Neural progenitor cell (in vitro differentiated cells): ENCODE data around the gene OSGEPL1. TPM values are rescaled to one million over a fixed set of nuclear protein-coding genes. Genes with fewer than 3 reads are reported as not detected.

ENCODE experiments used
- DNase-seq: peaks from one replicate; pipeline ENCODE4 v3.0.0-alpha.2; 2016; ENCODE audit warnings: low spot score
- H2AFZ ChIP-seq: fragments of 200-600 bp; sonication (generic); replicated peaks from 2 replicates; pipeline ENCODE4 v1.6.1; 2016; ENCODE audit warnings: antibody characterized with exemption
- H3F3A ChIP-seq: fragments of 200-600 bp; sonication (generic); 2 replicates; pipeline ENCODE4 v1.6.1; 2016; ENCODE audit warnings: antibody characterized with exemption, low read depth
- H3K27ac ChIP-seq: fragments of 200-600 bp; sonication (generic); 2 replicates; pipeline ENCODE4 v1.5.1; 2016; ENCODE audit warnings: mild to moderate bottlenecking
- H3K27me3 ChIP-seq: fragments of 200-600 bp; sonication (generic); 2 replicates; pipeline ENCODE4 v1.6.1; 2016; ENCODE audit warnings: mild to moderate bottlenecking, moderate library complexity
- H3K36me3 ChIP-seq: fragments of 200-600 bp; sonication (generic); 2 replicates; pipeline ENCODE4 v1.5.1; 2016
- H3K4me1 ChIP-seq: fragments of 200-600 bp; sonication (generic); 2 replicates; pipeline ENCODE4 v1.6.1; 2016; ENCODE audit warnings: mixed run types
- H3K4me2 ChIP-seq: fragments of 200-600 bp; sonication (generic); 2 replicates; pipeline ENCODE4 v1.6.1; 2016
- H3K4me3 ChIP-seq: fragments of 200-600 bp; sonication (generic); 2 replicates; pipeline ENCODE4 v1.5.1; 2016
- H3K79me2 ChIP-seq: fragments of 200-600 bp; sonication (generic); 2 replicates; pipeline ENCODE4 v1.6.1; 2016; ENCODE audit warnings: low read depth
- H3K9ac ChIP-seq: fragments of 200-600 bp; sonication (generic); 2 replicates; pipeline ENCODE4 v1.6.1; 2016
- H3K9me3 ChIP-seq: fragments of 200-600 bp; sonication (generic); 2 replicates; pipeline ENCODE4 v1.5.1; 2016; ENCODE audit warnings: low read depth
- H4K20me1 ChIP-seq: fragments of 200-600 bp; sonication (generic); 2 replicates; pipeline ENCODE4 v1.6.1; 2016; ENCODE audit warnings: low read depth
- H3K27ac Mint-ChIP-seq: 3 replicates; pipeline ENCODE4 v1.8.0; 2021; ENCODE audit warnings: mixed read lengths
- H3K27me3 Mint-ChIP-seq: 2 replicates; pipeline ENCODE4 v1.8.0; 2022; ENCODE audit warnings: low read depth, mild to moderate bottlenecking, inconsistent platforms, moderate library complexity, mixed read lengths; ENCODE audit not compliant: insufficient read depth
- H3K36me3 Mint-ChIP-seq: 3 replicates; pipeline ENCODE4 v1.8.0; 2021; ENCODE audit warnings: mixed read lengths
- H3K4me1 Mint-ChIP-seq: 3 replicates; pipeline ENCODE4 v1.8.0; 2021; ENCODE audit warnings: mixed read lengths
- H3K4me3 Mint-ChIP-seq: 3 replicates; pipeline ENCODE4 v1.8.0; 2021; ENCODE audit warnings: mild to moderate bottlenecking, moderate library complexity, mixed read lengths
- H3K9me3 Mint-ChIP-seq: 3 replicates; pipeline ENCODE4 v1.8.0; 2020; ENCODE audit warnings: mixed read lengths
- EZH2 ChIP-seq: fragments of 200-600 bp; sonication (generic); IDR thresholded peaks from 2 replicates; pipeline ENCODE4 v1.6.1; 2017; ENCODE audit warnings: antibody characterized with exemption, mild to moderate bottlenecking, moderate library complexity
- EZH2phosphoT487 ChIP-seq: fragments of 200-600 bp; sonication (generic); IDR thresholded peaks from 2 replicates; pipeline ENCODE4 v1.6.1; 2017; ENCODE audit warnings: antibody characterized with exemption
- total RNA-seq: library from RNA; depleted of rRNA; stranded (reverse); fragments of >200 nt; gene quantifications from 2 replicates; pipeline ENCODE4 v1.2.3, GENCODE V29; 2015; ENCODE audit warnings: low replicate concordance
- TF ChIP-seq, protein P1 (sequence below): fragments of 200-600 bp; sonication (generic); IDR thresholded peaks from 2 replicates; pipeline ENCODE4 v1.5.1; 2017; ENCODE audit warnings: antibody characterized with exemption, mild to moderate bottlenecking

OSGEPL1 gene
- 29.6 and 51.5 TPM in 2 replicates for total RNA-seq

- H3K36me3 ChIP-seq = peaks cover 10% of the 10 kb centered on the region
- H3K9ac ChIP-seq = peak within 1 kb of the TSS; percentile 72
- H3K4me3 ChIP-seq = peak within 1 kb of the TSS; percentile 70
- H3K36me3 Mint-ChIP-seq = peaks cover 4% of the 10 kb centered on the region
- H3K4me1 ChIP-seq = peaks cover 11% of the 10 kb centered on the region
- DNase-seq = peak; percentile 93
- peaks cover 12% of the 10 kb centered on the region for H3K79me2 ChIP-seq
- H3K27me3 Mint-ChIP-seq = no peaks in the 10 kb centered on the region
- peak within 1 kb of the TSS; percentile 91 for H3K27ac ChIP-seq
- H2AFZ ChIP-seq = peak within 1 kb of the TSS; percentile 94
- H4K20me1 ChIP-seq = no peaks in the 10 kb centered on the region
- peaks cover 26% of the 10 kb centered on the region for H3F3A ChIP-seq
- peaks cover 6% of the 10 kb centered on the region for H3K4me1 Mint-ChIP-seq
- peak within 1 kb of the TSS; percentile 98 for H3K27ac Mint-ChIP-seq
- no peaks in the 10 kb centered on the region for H3K9me3 ChIP-seq
- no peaks in the 10 kb centered on the region for H3K27me3 ChIP-seq
- H3K4me3 Mint-ChIP-seq = peak within 1 kb of the TSS; percentile 93
- no peaks in the 10 kb centered on the region for H3K9me3 Mint-ChIP-seq
- TF ChIP-seq EZH2 (no peak), EZH2phosphoT487 (no peak)
- TF ChIP-seq, protein P1, sequence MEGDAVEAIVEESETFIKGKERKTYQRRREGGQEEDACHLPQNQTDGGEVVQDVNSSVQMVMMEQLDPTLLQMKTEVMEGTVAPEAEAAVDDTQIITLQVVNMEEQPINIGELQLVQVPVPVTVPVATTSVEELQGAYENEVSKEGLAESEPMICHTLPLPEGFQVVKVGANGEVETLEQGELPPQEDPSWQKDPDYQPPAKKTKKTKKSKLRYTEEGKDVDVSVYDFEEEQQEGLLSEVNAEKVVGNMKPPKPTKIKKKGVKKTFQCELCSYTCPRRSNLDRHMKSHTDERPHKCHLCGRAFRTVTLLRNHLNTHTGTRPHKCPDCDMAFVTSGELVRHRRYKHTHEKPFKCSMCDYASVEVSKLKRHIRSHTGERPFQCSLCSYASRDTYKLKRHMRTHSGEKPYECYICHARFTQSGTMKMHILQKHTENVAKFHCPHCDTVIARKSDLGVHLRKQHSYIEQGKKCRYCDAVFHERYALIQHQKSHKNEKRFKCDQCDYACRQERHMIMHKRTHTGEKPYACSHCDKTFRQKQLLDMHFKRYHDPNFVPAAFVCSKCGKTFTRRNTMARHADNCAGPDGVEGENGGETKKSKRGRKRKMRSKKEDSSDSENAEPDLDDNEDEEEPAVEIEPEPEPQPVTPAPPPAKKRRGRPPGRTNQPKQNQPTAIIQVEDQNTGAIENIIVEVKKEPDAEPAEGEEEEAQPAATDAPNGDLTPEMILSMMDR = peak; percentile 69
- H3K4me2 ChIP-seq = peak within 1 kb of the TSS; percentile 81
Observed at GRCh38 chr2:189762551-189763298, at the start of gene OSGEPL1. Gene OSGEPL1 (minus strand): TSS chr2:189762792. CDS start chr2:189761640, 1,152 bp downstream.

DNA sequence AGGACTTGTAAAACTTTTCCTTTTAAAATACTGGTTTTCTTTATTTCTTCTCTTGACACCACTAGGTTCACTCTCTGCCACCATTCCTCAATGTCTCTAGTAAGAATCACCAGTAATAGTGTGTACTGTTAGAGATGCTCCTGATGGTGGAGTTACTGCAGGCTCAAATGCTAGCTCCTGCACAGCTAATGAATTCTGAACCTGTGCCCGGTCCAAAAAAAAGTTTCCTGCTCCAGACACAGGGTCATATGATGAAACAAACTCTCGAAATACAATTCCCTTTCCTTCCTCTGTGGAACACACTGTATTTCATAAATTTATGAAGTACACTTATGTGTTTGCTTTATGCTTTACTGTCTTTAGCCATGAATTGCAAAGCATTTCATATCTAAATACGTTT lies 40.8 kb upstream of the OSGEPL1 start:
- no peak for DNase-seq
- Histone ChIP-seq H3F3A (no peaks in the 10 kb centered on the region), H4K20me1 (peaks cover 6% of the 10 kb centered on the region), H3K9me3 (no peaks in the 10 kb centered on the region), H3K27ac (no peak overlapping the region), H3K4me2 (no peak overlapping the region), H3K4me3 (no peak overlapping the region), H2AFZ (no peak overlapping the region), H3K4me1 (no peaks in the 10 kb centered on the region), H3K79me2 (peaks cover 34% of the 10 kb centered on the region), H3K27me3 (no peaks in the 10 kb centered on the region), H3K36me3 (peaks cover 22% of the 10 kb centered on the region), H3K9ac (no peak overlapping the region)
- no peaks in the 10 kb centered on the region for H3K27me3 Mint-ChIP-seq
- H3K27ac Mint-ChIP-seq = no peak overlapping the region
- TF ChIP-seq EZH2 (no peak), EZH2phosphoT487 (no peak)
- TF ChIP-seq, protein P1 = no peak
- H3K36me3 Mint-ChIP-seq = peaks cover 11% of the 10 kb centered on the region
- no peak overlapping the region for H3K4me3 Mint-ChIP-seq
- no peaks in the 10 kb centered on the region for H3K9me3 Mint-ChIP-seq
- H3K4me1 Mint-ChIP-seq = no peaks in the 10 kb centered on the region

GRCh38 chr2:189802396-189802912 lies 39.9 kb upstream of the OSGEPL1 start:
- H3K27ac Mint-ChIP-seq = no peak overlapping the region
- Histone ChIP-seq H3K27ac (no peak overlapping the region), H3K9ac (no peak overlapping the region), H3K9me3 (no peaks in the 10 kb centered on the region), H3K36me3 (peaks cover 22% of the 10 kb centered on the region), H2AFZ (no peak overlapping the region), H3F3A (no peaks in the 10 kb centered on the region), H3K79me2 (peaks cover 38% of the 10 kb centered on the region), H4K20me1 (peaks cover 6% of the 10 kb centered on the region), H3K4me1 (no peaks in the 10 kb centered on the region), H3K27me3 (no peaks in the 10 kb centered on the region), H3K4me2 (no peak overlapping the region), H3K4me3 (no peak overlapping the region)
- H3K4me3 Mint-ChIP-seq = no peak overlapping the region
- no peaks in the 10 kb centered on the region for H3K4me1 Mint-ChIP-seq
- H3K9me3 Mint-ChIP-seq = no peaks in the 10 kb centered on the region
- H3K36me3 Mint-ChIP-seq = peaks cover 11% of the 10 kb centered on the region
- H3K27me3 Mint-ChIP-seq = no peaks in the 10 kb centered on the region
- DNase-seq = no peak
- TF ChIP-seq EZH2phosphoT487 (no peak), EZH2 (no peak)
- TF ChIP-seq, protein P1 = no peak
